Skeletal muscle satellite cell (primary cell): Measurements from ENCODE around the gene TEX2.

Source experiments
- H3K27me3 ChIP-seq: 2 replicates; pipeline ENCODE4 v1.7.0; 2013; ENCODE audit warnings: low read length; ENCODE audit not compliant: control insufficient read depth, insufficient read depth
- H3K36me3 ChIP-seq: 2 replicates; pipeline ENCODE4 v1.7.0; 2013; ENCODE audit warnings: mild to moderate bottlenecking, control low read depth, low read length; ENCODE audit not compliant: insufficient read depth
- H3K4me1 ChIP-seq: 2 replicates; pipeline ENCODE4 v1.7.0; 2013; ENCODE audit warnings: low read length; ENCODE audit not compliant: control insufficient read depth, insufficient read depth
- H3K4me2 ChIP-seq: 2 replicates; pipeline ENCODE4 v1.7.0; 2013; ENCODE audit warnings: mild to moderate bottlenecking, low read length
- H3K4me3 ChIP-seq: 2 replicates; pipeline ENCODE4 v1.7.0; 2013; ENCODE audit warnings: low read length
- H3K9ac ChIP-seq: 2 replicates; pipeline ENCODE4 v1.7.0; 2013; ENCODE audit warnings: mild to moderate bottlenecking, low read depth, low read length, moderate library complexity
- H3K9me3 ChIP-seq: replicated peaks from 2 replicates; pipeline ENCODE4 v1.7.0; 2013; ENCODE audit warnings: mild to moderate bottlenecking, control low read depth, low read length

Gene TEX2

GRCh38 chr17:64138441-64138840, 124.6 kb downstream of the TEX2 start:
- no peak overlapping the region for H3K4me3 ChIP-seq
- no peak overlapping the region for H3K4me2 ChIP-seq
- no peaks in the 10 kb centered on the region for H3K9me3 ChIP-seq
- H3K9ac ChIP-seq, result no peak overlapping the region
- no peaks in the 10 kb centered on the region for H3K27me3 ChIP-seq
- no peaks in the 10 kb centered on the region for H3K4me1 ChIP-seq
- no peaks in the 10 kb centered on the region for H3K36me3 ChIP-seq

GRCh38 chr17:64135000-64135399, 128.1 kb downstream of the TEX2 start:
- Histone ChIP-seq H3K27me3 (no peaks in the 10 kb centered on the region), H3K4me2 (no peak overlapping the region), H3K9me3 (no peaks in the 10 kb centered on the region), H3K4me1 (peaks cover 10% of the 10 kb centered on the region), H3K4me3 (no peak overlapping the region), H3K9ac (no peak overlapping the region), H3K36me3 (no peaks in the 10 kb centered on the region)

GRCh38 chr17:64134216-64134970, 128.7 kb downstream of the TEX2 start:
- no peak overlapping the region for H3K4me2 ChIP-seq
- H3K4me1 ChIP-seq, result peaks cover 10% of the 10 kb centered on the region
- no peak overlapping the region for H3K4me3 ChIP-seq
- H3K9me3 ChIP-seq, result no peaks in the 10 kb centered on the region
- no peak overlapping the region for H3K9ac ChIP-seq
- no peaks in the 10 kb centered on the region for H3K27me3 ChIP-seq
- no peaks in the 10 kb centered on the region for H3K36me3 ChIP-seq

GRCh38 chr17:64133546-64134215, 129.4 kb downstream of the TEX2 start:
- no peaks in the 10 kb centered on the region for H3K9me3 ChIP-seq
- peaks cover 14% of the 10 kb centered on the region for H3K4me1 ChIP-seq
- no peaks in the 10 kb centered on the region for H3K36me3 ChIP-seq
- no peak overlapping the region for H3K4me3 ChIP-seq
- no peak overlapping the region for H3K9ac ChIP-seq
- H3K4me2 ChIP-seq, result no peak overlapping the region
- no peaks in the 10 kb centered on the region for H3K27me3 ChIP-seq

- no peaks in the 10 kb centered on the region for H3K9me3 ChIP-seq
- H3K27me3 ChIP-seq, result no peaks in the 10 kb centered on the region
- H3K9ac ChIP-seq, result no peak overlapping the region
- peaks cover 27% of the 10 kb centered on the region for H3K4me1 ChIP-seq
- H3K4me2 ChIP-seq, result no peak overlapping the region
- no peaks in the 10 kb centered on the region for H3K36me3 ChIP-seq
- no peak overlapping the region for H3K4me3 ChIP-seq
Observed at GRCh38 chr17:64131606-64132270, 131.3 kb downstream of the TEX2 start.

GRCh38 chr17:64130559-64131001, 132.5 kb downstream of the TEX2 start:
- peaks cover 38% of the 10 kb centered on the region for H3K4me1 ChIP-seq
- H3K36me3 ChIP-seq, result no peaks in the 10 kb centered on the region
- peak overlapping the region; percentile 73 for H3K4me3 ChIP-seq
- no peaks in the 10 kb centered on the region for H3K9me3 ChIP-seq
- H3K27me3 ChIP-seq, result no peaks in the 10 kb centered on the region
- H3K9ac ChIP-seq, result peak overlapping the region; percentile 80
- peak overlapping the region; percentile 83 for H3K4me2 ChIP-seq

- no peaks in the 10 kb centered on the region for H3K9me3 ChIP-seq
- H3K4me3 ChIP-seq, result peak within 1 kb of the TSS; percentile 89
- peak within 1 kb of the TSS; percentile 94 for H3K9ac ChIP-seq
- H3K4me2 ChIP-seq, result peak within 1 kb of the TSS; percentile 91
- peaks cover 38% of the 10 kb centered on the region for H3K4me1 ChIP-seq
- H3K27me3 ChIP-seq, result no peaks in the 10 kb centered on the region
- no peaks in the 10 kb centered on the region for H3K36me3 ChIP-seq
Observed at GRCh38 chr17:64129765-64130558, 133.1 kb downstream of the TEX2 start, which contains the start of gene ERN1. TSS of gene ERN1 (minus strand) at chr17:64130144. CDS start at chr17:64130029, 115 bp downstream.

- Histone ChIP-seq H3K4me1 (peaks cover 38% of the 10 kb centered on the region), H3K36me3 (no peaks in the 10 kb centered on the region), H3K27me3 (no peaks in the 10 kb centered on the region), H3K4me3 (peak overlapping the region; percentile 89), H3K9ac (peak overlapping the region; percentile 94), H3K9me3 (no peaks in the 10 kb centered on the region), H3K4me2 (peak overlapping the region; percentile 91)
Observed at GRCh38 chr17:64129515-64129764, 133.6 kb downstream of the TEX2 start.

DNA sequence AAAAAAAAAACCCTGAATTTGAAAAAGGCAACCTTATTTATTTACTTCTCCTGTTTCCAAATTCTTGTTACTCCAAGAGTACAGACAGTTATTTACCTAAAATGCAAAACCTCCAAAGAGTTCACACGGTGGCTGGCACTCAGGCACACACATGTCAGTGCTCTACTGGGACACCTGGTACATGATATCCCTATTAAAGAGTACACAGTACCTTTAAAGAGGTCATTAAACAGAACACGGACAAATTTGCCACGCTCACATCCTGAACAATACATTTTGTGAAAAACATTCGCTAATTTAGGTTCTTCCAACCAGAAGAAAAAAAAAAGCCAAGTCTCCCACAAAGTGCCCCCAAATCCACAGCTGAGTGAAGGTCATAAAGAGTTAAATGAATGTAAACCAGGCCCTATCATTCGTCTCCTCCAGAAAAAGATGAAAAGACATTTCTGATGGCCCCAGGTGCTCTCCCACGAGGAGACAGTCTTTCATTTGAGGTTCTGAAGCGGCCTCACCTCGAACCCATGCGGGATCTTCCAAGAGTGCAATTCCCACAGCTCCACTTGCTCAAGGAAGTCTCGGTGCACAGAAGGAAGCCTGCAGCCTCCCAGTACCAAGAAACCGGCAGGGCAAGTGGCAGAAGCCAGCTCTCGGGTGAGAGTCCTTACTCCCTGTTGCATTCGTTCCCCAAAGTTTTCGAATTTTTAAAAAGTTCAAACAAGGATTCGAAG, 134.1 kb downstream of the TEX2 start:
- H3K27me3 ChIP-seq, result no peaks in the 10 kb centered on the region
- H3K9me3 ChIP-seq, result no peaks in the 10 kb centered on the region
- peak overlapping the region; percentile 89 for H3K4me3 ChIP-seq
- peak overlapping the region; percentile 91 for H3K4me2 ChIP-seq
- H3K9ac ChIP-seq, result peak overlapping the region; percentile 94
- H3K36me3 ChIP-seq, result no peaks in the 10 kb centered on the region
- peaks cover 38% of the 10 kb centered on the region for H3K4me1 ChIP-seq

- Histone ChIP-seq H3K4me1 (peaks cover 38% of the 10 kb centered on the region), H3K9me3 (no peaks in the 10 kb centered on the region), H3K4me2 (peak overlapping the region; percentile 6), H3K4me3 (no peak overlapping the region), H3K27me3 (no peaks in the 10 kb centered on the region), H3K36me3 (no peaks in the 10 kb centered on the region), H3K9ac (no peak overlapping the region)
Observed at GRCh38 chr17:64126918-64127317, 136.1 kb downstream of the TEX2 start.
